Skin epidermis (tissue), 12 donors: Measurements from ENCODE around the gene METTL8.

Experiments used
- H3K27ac ChIP-seq, 21 experiments: fragments of 200-600 bp; sonication (generic) in 11 of 21; one replicate each; pipeline ENCODE4 v1.5.0; 2020; ENCODE audit warnings: mild to moderate bottlenecking in 3 of 21, inconsistent platforms in 2 of 21, moderate library complexity in 2 of 21
- H3K4me3 ChIP-seq, 7 experiments: fragments of 200-600 bp; sonication (generic) in 2 of 7; one replicate each; pipeline ENCODE4 v1.5.0; 2020; ENCODE audit warnings: inconsistent platforms in 2 of 7, mild to moderate bottlenecking in 2 of 7, moderate library complexity in 1 of 7

The METTL8 gene

DNA sequence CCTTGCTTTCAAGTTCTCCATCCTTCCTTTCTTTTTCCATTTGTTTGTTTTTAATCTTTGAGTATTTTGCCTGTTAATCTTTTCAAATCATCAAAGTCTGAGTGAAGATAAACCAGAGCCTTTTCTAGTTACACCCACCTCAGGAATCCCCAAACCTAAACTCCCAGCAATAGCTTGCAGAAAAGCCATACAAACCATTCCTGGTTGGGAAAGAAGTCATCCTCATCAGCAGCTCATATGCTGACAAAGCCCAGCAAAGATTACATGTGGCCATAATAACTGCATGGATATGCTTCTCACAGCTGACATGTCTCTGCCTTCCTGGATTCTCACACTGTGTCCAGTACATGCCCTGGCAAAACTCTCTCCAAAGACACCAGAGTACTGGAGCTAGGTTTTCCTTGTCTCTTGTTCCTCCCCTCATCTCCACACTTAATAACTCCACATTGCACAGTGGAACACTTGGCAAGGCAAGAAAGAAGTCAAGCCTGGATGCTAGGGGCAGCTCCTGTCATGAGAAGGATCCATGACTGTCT, 146.7 kb downstream of the METTL8 start:
- no peak overlapping the region for H3K4me3 ChIP-seq
- H3K27ac ChIP-seq: no peak overlapping the region

DNA sequence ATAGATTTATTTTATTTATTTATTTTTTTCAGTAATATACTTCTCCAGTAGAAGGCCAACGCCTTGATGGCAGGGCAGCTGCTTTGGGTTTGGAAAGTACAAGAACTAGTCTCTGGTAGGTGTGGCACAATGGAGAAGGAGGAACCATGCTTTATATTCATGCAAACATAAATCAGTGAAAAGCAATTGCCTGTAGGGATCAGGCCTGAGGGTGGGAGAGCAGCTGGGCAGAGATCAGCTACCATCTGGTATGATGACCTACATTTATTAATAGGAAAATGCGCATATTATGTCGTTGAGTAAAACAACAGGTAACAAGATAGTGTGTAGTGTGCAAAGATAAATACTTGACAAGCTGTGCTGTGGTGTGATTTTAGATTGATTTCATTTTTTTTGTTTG, 152.7 kb downstream of the METTL8 start:
- Histone ChIP-seq H3K27ac (no peak overlapping the region), H3K4me3 (no peak overlapping the region)

DNA sequence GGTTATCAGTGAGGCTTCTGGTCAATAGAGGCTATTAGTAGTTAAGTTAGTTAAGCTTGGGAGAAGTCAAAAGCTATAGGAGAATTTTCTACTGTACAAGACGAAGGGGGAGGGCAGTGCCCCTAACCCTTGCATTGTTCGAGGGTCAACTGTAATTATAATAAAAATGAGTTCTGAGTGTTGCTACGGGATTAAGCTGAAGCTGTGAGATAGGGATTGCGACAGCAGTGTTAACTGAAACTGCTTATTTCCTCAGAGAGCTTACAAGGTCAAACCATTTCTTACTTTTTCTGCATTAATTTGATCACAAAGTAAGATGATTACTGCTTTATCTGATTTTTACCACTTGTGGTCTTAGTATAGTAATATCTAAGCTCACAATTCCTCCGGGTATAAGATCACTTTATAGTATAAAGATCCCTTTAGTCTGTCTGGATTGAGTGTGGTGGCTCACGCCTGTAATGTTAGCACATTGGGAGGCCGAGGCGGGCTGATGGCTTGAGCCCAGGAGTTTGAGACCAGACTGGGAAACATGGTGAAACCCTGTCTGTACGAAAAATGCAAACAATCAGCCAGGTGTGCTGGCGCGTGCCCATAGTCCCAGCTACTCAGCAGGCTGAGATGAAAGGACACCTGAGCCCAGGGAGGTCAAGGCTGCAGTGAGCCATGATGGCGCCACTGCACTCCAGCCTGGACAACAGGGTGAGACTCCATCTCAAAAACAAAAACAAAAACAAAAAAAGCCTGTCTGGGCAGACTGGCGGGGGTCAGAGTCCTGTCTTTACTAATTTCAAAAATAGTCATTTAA, 153.6 kb downstream of the METTL8 start:
- no peak overlapping the region for H3K4me3 ChIP-seq
- no peak overlapping the region for H3K27ac ChIP-seq

DNA sequence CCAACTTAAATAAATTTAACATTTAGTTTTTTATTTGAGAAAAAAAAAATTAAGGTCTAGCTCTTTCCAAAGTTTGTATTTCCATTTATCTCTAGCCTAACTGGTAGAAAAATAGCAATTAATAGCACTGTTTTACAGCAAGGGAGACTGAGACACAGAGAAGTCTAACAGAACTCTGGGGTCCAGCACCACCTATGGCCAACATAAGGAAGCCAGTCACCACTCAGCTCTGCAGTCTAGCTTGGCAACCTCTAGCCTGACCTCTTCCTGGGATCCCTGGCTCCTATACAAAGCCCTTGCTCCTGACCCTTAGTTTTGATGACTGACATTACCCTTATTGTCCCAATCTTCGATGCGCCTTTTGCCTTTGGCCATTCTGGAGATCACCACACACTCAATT, 159.0 kb downstream of the METTL8 start:
- Histone ChIP-seq H3K27ac (no peak overlapping the region), H3K4me3 (no peak overlapping the region)

DNA sequence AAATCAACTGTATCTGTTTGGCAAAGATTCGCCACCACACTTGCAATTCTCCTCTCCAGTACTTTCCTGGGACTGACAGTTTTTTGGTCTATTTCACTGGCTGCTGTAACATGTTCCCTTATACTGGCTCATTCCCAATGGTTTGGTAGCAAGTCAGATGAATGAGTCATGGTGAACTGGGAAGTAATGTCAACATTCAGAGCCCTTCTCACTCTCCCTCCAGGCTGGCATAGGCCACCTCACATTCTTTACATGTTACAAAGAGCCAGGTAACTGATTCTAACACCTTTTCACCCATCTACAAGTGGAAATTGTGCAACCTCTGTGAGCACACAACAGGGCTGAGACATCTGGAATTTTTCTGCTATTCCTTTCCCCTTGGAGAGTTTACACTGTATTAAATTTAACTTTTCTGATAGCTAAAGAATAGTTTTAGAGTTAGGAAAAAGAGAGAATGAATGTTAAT, 161.8 kb downstream of the METTL8 start:
- H3K27ac ChIP-seq: no peak overlapping the region
- H3K4me3 ChIP-seq: no peak overlapping the region

DNA sequence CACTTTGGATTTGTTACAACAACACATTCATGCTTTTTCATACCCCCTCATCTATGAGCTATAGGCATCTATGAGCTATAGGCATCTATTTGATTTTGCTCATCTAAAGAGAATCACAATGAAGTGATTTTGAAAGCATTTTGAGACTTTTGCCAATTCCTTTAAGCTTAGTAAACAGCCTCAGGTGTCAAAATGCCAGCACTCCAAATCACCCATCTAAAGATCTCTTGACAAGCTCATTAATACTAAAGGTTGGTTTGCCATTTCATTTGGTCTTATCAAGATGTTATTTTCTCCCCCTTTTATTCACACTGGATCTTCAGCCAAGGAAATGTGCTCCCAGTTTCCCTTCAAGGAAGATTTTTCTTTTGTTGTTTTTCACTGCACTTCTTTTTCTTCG, 162.4 kb downstream of the METTL8 start:
- H3K27ac ChIP-seq: no peak overlapping the region

DNA sequence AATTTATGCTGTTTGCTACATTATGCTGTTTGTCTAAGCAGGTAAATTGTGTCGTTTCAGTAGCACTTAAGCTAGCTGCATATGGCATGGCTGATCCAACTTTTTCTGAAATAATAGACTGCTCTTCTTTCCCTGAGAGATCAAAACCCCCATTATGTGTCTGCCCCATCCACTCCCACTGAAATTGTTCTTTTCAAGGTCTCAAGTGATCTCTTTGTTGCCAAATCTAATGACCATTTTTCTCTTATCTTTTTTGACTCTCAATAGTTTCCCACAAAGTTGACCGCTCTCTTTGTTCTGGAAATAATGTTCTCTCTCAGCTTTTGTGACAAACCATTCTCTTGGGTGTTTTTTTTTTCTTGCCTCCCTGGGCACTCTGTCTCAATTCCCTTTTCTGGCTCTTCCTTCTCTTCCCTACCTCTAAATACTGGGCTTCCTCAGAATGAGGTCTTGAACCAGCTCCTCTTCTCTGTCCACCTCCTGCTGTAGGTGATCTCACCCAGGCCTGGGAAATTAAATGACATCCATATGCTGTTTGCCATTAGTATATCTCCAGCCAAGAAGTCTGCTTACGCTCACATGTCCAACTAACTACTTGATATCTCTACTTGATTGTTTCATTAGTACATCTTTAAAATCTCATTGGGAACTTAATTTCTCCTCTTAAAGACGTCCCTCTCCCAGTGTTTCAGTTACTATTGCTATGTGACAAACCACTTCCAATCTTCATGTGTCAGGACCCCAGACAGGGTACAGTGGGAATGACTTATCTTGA, 165.7 kb downstream of the METTL8 start:
- H3K27ac ChIP-seq: no peak overlapping the region
- no peak overlapping the region for H3K4me3 ChIP-seq

More for the DNA sequence above, 162.4 kb downstream of the METTL8 start:
- H3K4me3 ChIP-seq: no peak overlapping the region
